ENCODE results near the gene PRM1. TPM values are rescaled to one million over a fixed set of nuclear protein-coding genes. Genes with fewer than 3 reads are reported as not detected.
A peak's percentile ranks its signal among the peaks of the same experiment; 100 is the strongest.

The PRM1 gene
- total and polyA plus RNA-seq, 2 of the 4 experiments (the other 2 are of a cell fraction) = not detected

- DNase-seq (no peak), ATAC-seq (ENCODE audit: low read depth) (no peak)
- no peak overlapping the region for H3K56ac ChIP-seq (ENCODE audit: extremely low read depth, insufficient read depth, low read length)
- no peak overlapping the region for H3K18ac ChIP-seq (ENCODE audit: low read depth, low read length)
- intact Hi-C loops (cut with micrococcal nuclease) = no loop called here
- H3K4me3 ChIP-seq (ENCODE audit: insufficient read depth, low read depth, low read length) = no peak overlapping the region
- H4K20me1 ChIP-seq (ENCODE audit: insufficient read depth, low read length) = no peaks in the 10 kb centered on the region
- 83% methylated on average over 2 of the region's 4 CpGs; no CpG with 5 or more reads in 1 of the 2 experiments for WGBS, 2 experiments (ENCODE audit: extremely low coverage in 2 of 2, insufficient read length in 1 of 2)
- H3K9me1 ChIP-seq (ENCODE audit: insufficient read depth, low read length) = no peaks in the 10 kb centered on the region
- H3K4ac ChIP-seq (ENCODE audit: low read depth, low read length) = no peak overlapping the region
- no peak overlapping the region for H2BK15ac ChIP-seq (ENCODE audit: low read depth, low read length)
- 0 out of 2 replicates have a peak overlapping the region, but pooled peaks have one; percentile 7 for H2AK5ac ChIP-seq (ENCODE audit: low read depth, low read length)
- H3K36me3 ChIP-seq (ENCODE audit: control insufficient read depth, insufficient read depth, low read length) = no peaks in the 10 kb centered on the region
- peak overlapping the region; percentile 13 for H2AFZ ChIP-seq (replicated peaks; ENCODE audit: low read length, poor library complexity)
- H4K5ac ChIP-seq (ENCODE audit: low read depth, low read length) = no peak overlapping the region
- H3K4me1 ChIP-seq (ENCODE audit: control insufficient read depth, insufficient read depth, low read length) = peaks cover 4% of the 10 kb centered on the region; the same call in 1 of the 2 replicates
- no peak overlapping the region for H3K27ac ChIP-seq (ENCODE audit: insufficient read depth, low read length)
- no peak overlapping the region for H2BK5ac ChIP-seq (ENCODE audit: low read depth, low read length, poor library complexity, severe bottlenecking)
- dilution Hi-C loops (cut with HindIII; ENCODE audit: low sequenced_read_pairs, unreplicated experiment) = no loop called here
- no peak overlapping the region for H3K23ac ChIP-seq (ENCODE audit: low read depth, low read length)
- H3K79me1 ChIP-seq (ENCODE audit: low read depth in 1 of 2, low read length in 2 of 2) = no peaks in the 10 kb centered on the region
- H3K27me3 ChIP-seq (ENCODE audit: control insufficient read depth, insufficient read depth, low read length) = peaks cover 14% of the 10 kb centered on the region
- H2BK120ac ChIP-seq (ENCODE audit: low read depth, low read length) = no peak overlapping the region
- ChIA-PET CTCF (no interaction called here), POLR2A (ENCODE audit: unreplicated experiment) (no interaction called here)
- H2BK20ac ChIP-seq (ENCODE audit: low read depth, low read length) = no peak overlapping the region
- in situ Hi-C loops (cut with MboI; ENCODE audit: low sequenced_read_pairs) = loop anchor here (5.0 kb wide), 1 partner anchor 44 kb away; no protein-coding TSS in a partner anchor
- H3K9me3 ChIP-seq (ENCODE audit: control insufficient read depth, insufficient read depth, low read length) = no peaks in the 10 kb centered on the region
- TF ChIP-seq ELK1 (IDR thresholded peaks at IDR 0.05; ENCODE audit: borderline replicate concordance, low read depth, low read length) (no peak), CTCF (conservative IDR thresholded peaks at IDR 0.05; ENCODE audit: low read depth, low read length) (no peak)
- no peak overlapping the region for H3K4me2 ChIP-seq (ENCODE audit: low read depth, low read length)
- no peak overlapping the region for H3K14ac ChIP-seq (replicated peaks; ENCODE audit: low read depth, low read length)
- no peak overlapping the region for H4K91ac ChIP-seq (ENCODE audit: insufficient read depth, low read depth, low read length)
- no peak overlapping the region for H2AK9ac ChIP-seq (replicated peaks; ENCODE audit: low read depth, low read length, poor library complexity)
- H4K8ac ChIP-seq (ENCODE audit: low read depth in 2 of 2, low read length in 2 of 2) = no peak overlapping the region
- BruUV-seq (replicated peaks) = no TSS peak
- no peak overlapping the region for H3K9ac ChIP-seq (ENCODE audit: low read depth, low read length)
These were observed 17.4 kb downstream of the PRM1 start for GRCh38 chr16:11263737-11264136.
